ENCODE data around the gene MAP2. TPM values are rescaled to one million over a fixed set of nuclear protein-coding genes. Genes with fewer than 3 reads are reported as not detected.

MAP2 gene
- total RNA-seq, 1 donor from 2014 or later, result 57.6 TPM

- Histone ChIP-seq H3K4me1 (peaks cover 0 to 8% of the 10 kb centered on the region in 2 donors), H3K4me3 (peak overlapping the region; percentile 61 to 74), H3K9me3 (no peaks in the 10 kb centered on the region), H3K27me3 (no peaks in the 10 kb centered on the region), H3K36me3 (no peaks in the 10 kb centered on the region), H3K27ac (peak overlapping the region; percentile 13 to 40)
- no peak for TF ChIP-seq CTCF (IDR thresholded peaks at IDR 0.05)
- intact Hi-C loops (cut with DNase I), result loop anchor here (1.0 to 5.0 kb wide), 7 partner anchors 38 to 808 kb away; partner anchors contain the start of gene KANSL1L
- peak in 1 of 2 donors; percentile 65 for DNase-seq (ENCODE audit: low spot score in 2 of 2)
Measured at GRCh38 chr2:209424199-209424701, 403 bp downstream of the MAP2 start.

GRCh38 chr2:209424781-209425470, 1.1 kb downstream of the MAP2 start:
- Histone ChIP-seq H3K4me1 (peaks cover 0 to 8% of the 10 kb centered on the region in 2 donors), H3K36me3 (no peaks in the 10 kb centered on the region), H3K4me3 (peak overlapping the region; percentile 61 to 74), H3K27ac (peak overlapping the region; percentile 12 to 13), H3K9me3 (no peaks in the 10 kb centered on the region), H3K27me3 (no peaks in the 10 kb centered on the region)
- no peak for DNase-seq (ENCODE audit: low spot score in 2 of 2)
- no peak for TF ChIP-seq CTCF (IDR thresholded peaks at IDR 0.05)
- intact Hi-C loops (cut with DNase I), result loop anchor here (1.0 to 5.0 kb wide), 8 partner anchors 37 to 807 kb away; partner anchors contain the start of gene KANSL1L

- H3K27me3 ChIP-seq, result no peaks in the 10 kb centered on the region
- intact Hi-C loops (cut with DNase I), result loop anchor here (2.0 to 5.0 kb wide), 2 partner anchors 47 to 69 kb away; no protein-coding TSS in a partner anchor
- peak overlapping the region; percentile 61 to 74 for H3K4me3 ChIP-seq
- H3K36me3 ChIP-seq, result no peaks in the 10 kb centered on the region
- H3K27ac ChIP-seq, result no peak overlapping the region
- no peak for DNase-seq (ENCODE audit: low spot score in 2 of 2)
- H3K9me3 ChIP-seq, result no peaks in the 10 kb centered on the region
- H3K4me1 ChIP-seq, result peaks cover 0 to 8% of the 10 kb centered on the region in 2 donors
- TF ChIP-seq CTCF (IDR thresholded peaks at IDR 0.05), result peak; percentile 32 to 74 (median 58)
Measured at GRCh38 chr2:209425471-209426071, 1.7 kb downstream of the MAP2 start.

GRCh38 chr2:209426432-209426831, 2.6 kb downstream of the MAP2 start:
- Histone ChIP-seq H3K9me3 (no peaks in the 10 kb centered on the region), H3K4me1 (peaks cover 0 to 10% of the 10 kb centered on the region in 2 donors), H3K27me3 (no peaks in the 10 kb centered on the region), H3K27ac (peak overlapping the region; percentile 7 to 47), H3K4me3 (peak overlapping the region; percentile 19 to 36), H3K36me3 (no peaks in the 10 kb centered on the region)
- TF ChIP-seq CTCF (IDR thresholded peaks at IDR 0.05), result no peak
- no peak for DNase-seq (ENCODE audit: low spot score in 2 of 2)
- intact Hi-C loops (cut with DNase I), result loop anchor here (5.0 kb wide), 1 partner anchor 46 kb away; no protein-coding TSS in a partner anchor

GRCh38 chr2:209431701-209432100, 7.9 kb downstream of the MAP2 start:
- no peak for DNase-seq (ENCODE audit: low spot score in 2 of 2)
- Histone ChIP-seq H3K4me3 (no peak overlapping the region), H3K27me3 (no peaks in the 10 kb centered on the region), H3K27ac (peak overlapping the region in 1 of 2 donors; percentile 40), H3K9me3 (no peaks in the 10 kb centered on the region), H3K4me1 (peaks cover 0 to 8% of the 10 kb centered on the region in 2 donors), H3K36me3 (no peaks in the 10 kb centered on the region)
- intact Hi-C loops (cut with DNase I), result no loop called here
- TF ChIP-seq CTCF (IDR thresholded peaks at IDR 0.05), result no peak

All from ascending aorta (tissue), 2 donors.